K562 (cell line): ENCODE measurements around the gene TMCC2. TPM values are rescaled to one million over a fixed set of nuclear protein-coding genes. Genes with fewer than 3 reads are reported as not detected.

Source experiments
- BRD9 ChIP-seq: fragments of 450-650 bp; IDR thresholded peaks from 2 replicates; pipeline ENCODE4 v1.6.1; 2018; ENCODE audit warnings: low read depth; ENCODE audit not compliant: partially characterized antibody
- CHD4 ChIP-seq: fragments of 200-600 bp; sonication (generic); IDR thresholded peaks from 3 replicates; pipeline ENCODE4 v1.6.1; 2012; ENCODE audit warnings: low read depth, mild to moderate bottlenecking, mixed read lengths, low read length, inconsistent platforms; ENCODE audit not compliant: insufficient read depth, insufficient replicate concordance, poor library complexity, severe bottlenecking
- CREB1 ChIP-seq, 2 experiments: sonication (generic) in 1 of 2; formaldehyde crosslinking in 1 of 2; IDR thresholded peaks; 2 replicates each; pipeline versions ENCODE4 v1.6.1 to v1.8.0; 2012 to 2022; ENCODE audit warnings: inconsistent platforms in 1 of 2, mild to moderate bottlenecking in 1 of 2, missing genetic modification reagents in 1 of 2, moderate library complexity in 1 of 2
- CTBP1 ChIP-seq: fragments of 450-650 bp; IDR thresholded peaks from 2 replicates; pipeline ENCODE4 v1.6.1; 2016; ENCODE audit warnings: borderline replicate concordance
- GTF2E2 ChIP-seq: fragments of 200-800 bp; sonication (Bioruptor generic); IDR thresholded peaks from 2 replicates; pipeline ENCODE4 v1.6.1; 2016; ENCODE audit warnings: missing genetic modification characterization, missing compliant biosample characterization
- HDAC1 ChIP-seq, 2 experiments: fragments of 450-650 bp; IDR thresholded peaks; 2 replicates each; pipeline ENCODE4 v1.6.1; 2016 to 2017; ENCODE audit warnings: inconsistent platforms in 1 of 2, mild to moderate bottlenecking in 1 of 2, moderate library complexity in 1 of 2
- MED1 ChIP-seq: sonication (generic); formaldehyde crosslinking; IDR thresholded peaks from 2 replicates; pipeline ENCODE4 v1.8.1; 2023; ENCODE audit warnings: missing genetic modification reagents, borderline replicate concordance
- PML ChIP-seq: IDR thresholded peaks from 2 replicates; pipeline ENCODE4 v1.6.1; 2012; ENCODE audit warnings: low read length, inconsistent platforms
- RFX1 ChIP-seq: fragments of 450-650 bp; IDR thresholded peaks from 2 replicates; pipeline ENCODE4 v1.6.1; 2016; ENCODE audit warnings: mild to moderate bottlenecking, moderate library complexity
- SIX5 ChIP-seq, 2 experiments: IDR thresholded peaks; 2 replicates each; pipeline ENCODE4 v1.6.1; 2011; ENCODE audit warnings: low read length in 2 of 2, borderline replicate concordance in 1 of 2, low read depth in 1 of 2, mild to moderate bottlenecking in 1 of 2, moderate library complexity in 1 of 2; ENCODE audit not compliant: insufficient read depth in 1 of 2
- SMAD2 ChIP-seq: fragments of 150-350 bp; IDR thresholded peaks from 2 replicates; pipeline ENCODE4 v1.6.1; 2014; ENCODE audit warnings: low read depth, mild to moderate bottlenecking, low read length
- SRSF7 ChIP-seq: fragments of 200-400 bp; formaldehyde crosslinking; optimal IDR thresholded peaks from 2 replicates; pipeline ENCODE3; 2017; ENCODE audit warnings: mild to moderate bottlenecking, low read depth, low read length
- TAF15 ChIP-seq: fragments of 200-400 bp; formaldehyde crosslinking; IDR thresholded peaks from 2 replicates; pipeline ENCODE4 v1.6.1; 2017; ENCODE audit warnings: mild to moderate bottlenecking, low read depth, low read length, moderate library complexity
- TAL1 ChIP-seq: fragments of 450-650 bp; IDR thresholded peaks from 2 replicates; pipeline ENCODE4 v1.6.1; 2016; ENCODE audit warnings: mild to moderate bottlenecking
- ZBTB8A ChIP-seq: fragments of 450-650 bp; IDR thresholded peaks from 2 replicates; pipeline ENCODE4 v1.6.1; 2018; ENCODE audit warnings: mild to moderate bottlenecking, moderate library complexity; ENCODE audit not compliant: partially characterized antibody
- ZNF324 ChIP-seq: fragments of 250-450 bp; sonication (Bioruptor Pico); IDR thresholded peaks from 2 replicates; pipeline ENCODE4 v1.4.0; 2020; ENCODE audit warnings: mild to moderate bottlenecking
- ZNF57 ChIP-seq: fragments of 450-650 bp; formaldehyde crosslinking; IDR thresholded peaks from 2 replicates; pipeline ENCODE4 v1.4.0; 2020; ENCODE audit warnings: mild to moderate bottlenecking, moderate library complexity
- ZNF75A ChIP-seq: fragments of 450-650 bp; formaldehyde crosslinking; IDR thresholded peaks from 2 replicates; pipeline ENCODE4 v1.4.0; 2020; ENCODE audit warnings: mild to moderate bottlenecking
- polyA plus RNA-seq, 8 experiments: library from polyadenylated mRNA; depleted of rRNA in 4 of 8; stranded (reverse) in 5 of 8; unstranded in 3 of 8; fragments of >200 nt; fragmentation: Nextera tagmentation in 2 of 8; fragmentation: Illumina TruSeq in 1 of 8; extraction: Ambion mirVana in 2 of 8; extraction: Trizol in 1 of 8; gene quantifications; 2 replicates each; pipeline versions ENCODE4 v1.2.1 to v1.2.3, GENCODE V29; 2011 to 2014; ENCODE audit warnings: inconsistent platforms in 1 of 8, missing spikeins in 1 of 8
- total RNA-seq, 7 experiments: library from RNA; depleted of rRNA in 6 of 7; stranded (reverse); fragments of >200 nt in 6 of 7; fragmentation: Illumina TruSeq in 2 of 7; extraction: Trizol in 2 of 7; gene quantifications; 2 replicates each; pipeline versions ENCODE4 v1.2.1 to v1.2.3, GENCODE V29; 2011 to 2021; ENCODE audit warnings: low replicate concordance in 1 of 7
- TF ChIP-seq, protein P1 (sequence below): sonication (generic); formaldehyde crosslinking; IDR thresholded peaks from 2 replicates; pipeline ENCODE4 v1.8.0; 2022; ENCODE audit warnings: missing genetic modification reagents, mild to moderate bottlenecking, borderline replicate concordance
- TF ChIP-seq, protein P2 (sequence below): sonication (generic); formaldehyde crosslinking; IDR thresholded peaks from 2 replicates; pipeline ENCODE4 v1.8.0; 2023; ENCODE audit warnings: mild to moderate bottlenecking, missing genetic modification reagents
- TF ChIP-seq, protein P3 (sequence below): fragments of 450-650 bp; IDR thresholded peaks from 2 replicates; pipeline ENCODE4 v1.6.1; 2017; ENCODE audit warnings: antibody characterized with exemption, mild to moderate bottlenecking

TMCC2 gene
- total and polyA plus RNA-seq, 9 of the 15 experiments (the other 6 are each of a cell fraction or from before 2014, with no cell fraction given): 0.06 to 1.8 (median 0.98) TPM

DNA sequence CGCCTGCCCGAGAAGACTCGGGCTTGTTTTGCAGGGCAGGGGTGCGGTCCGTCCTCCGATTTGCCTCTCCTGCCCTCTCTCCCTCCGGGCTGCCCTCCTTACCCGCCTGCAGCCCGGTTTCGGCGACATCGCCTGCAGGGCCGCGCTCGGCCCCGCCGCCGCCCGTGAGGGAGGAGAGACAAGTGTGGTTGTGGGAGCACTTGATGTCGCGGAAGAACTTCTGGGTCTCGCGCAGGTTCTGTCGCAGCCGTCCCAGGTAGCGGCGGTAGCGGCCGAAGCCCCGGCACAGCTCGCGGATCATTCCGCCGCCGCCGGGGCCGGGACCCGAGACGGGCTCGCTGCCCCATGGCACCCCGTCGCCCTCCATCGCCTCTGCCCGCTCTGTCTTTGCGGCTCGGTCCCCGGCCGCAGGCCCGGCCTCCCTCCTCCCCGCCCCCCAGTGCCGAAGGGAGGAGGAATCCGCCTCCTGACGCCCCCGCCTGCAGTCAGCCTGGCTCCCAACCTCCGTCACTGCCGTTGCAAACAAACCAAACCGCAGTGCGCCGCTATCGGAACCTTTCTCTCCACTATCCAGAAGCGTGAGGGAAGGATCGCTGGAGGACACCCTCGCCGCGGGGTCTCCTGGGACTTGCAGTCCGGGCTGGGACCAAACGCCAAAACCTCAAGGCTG is 16.4 kb upstream of the TMCC2 start, which contains the start of gene DSTYK (continued):
- TF ChIP-seq, protein P1, sequence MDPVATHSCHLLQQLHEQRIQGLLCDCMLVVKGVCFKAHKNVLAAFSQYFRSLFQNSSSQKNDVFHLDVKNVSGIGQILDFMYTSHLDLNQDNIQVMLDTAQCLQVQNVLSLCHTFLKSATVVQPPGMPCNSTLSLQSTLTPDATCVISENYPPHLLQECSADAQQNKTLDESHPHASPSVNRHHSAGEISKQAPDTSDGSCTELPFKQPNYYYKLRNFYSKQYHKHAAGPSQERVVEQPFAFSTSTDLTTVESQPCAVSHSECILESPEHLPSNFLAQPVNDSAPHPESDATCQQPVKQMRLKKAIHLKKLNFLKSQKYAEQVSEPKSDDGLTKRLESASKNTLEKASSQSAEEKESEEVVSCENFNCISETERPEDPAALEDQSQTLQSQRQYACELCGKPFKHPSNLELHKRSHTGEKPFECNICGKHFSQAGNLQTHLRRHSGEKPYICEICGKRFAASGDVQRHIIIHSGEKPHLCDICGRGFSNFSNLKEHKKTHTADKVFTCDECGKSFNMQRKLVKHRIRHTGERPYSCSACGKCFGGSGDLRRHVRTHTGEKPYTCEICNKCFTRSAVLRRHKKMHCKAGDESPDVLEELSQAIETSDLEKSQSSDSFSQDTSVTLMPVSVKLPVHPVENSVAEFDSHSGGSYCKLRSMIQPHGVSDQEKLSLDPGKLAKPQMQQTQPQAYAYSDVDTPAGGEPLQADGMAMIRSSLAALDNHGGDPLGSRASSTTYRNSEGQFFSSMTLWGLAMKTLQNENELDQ (CRISPR knock-in tag): peak; percentile 75; the same call in 1 of the 2 replicates
- TF ChIP-seq BRD9 (no peak), SRSF7 (no peak), GTF2E2 (tag) (peak; percentile 95), CTBP1 (peak; percentile 97; the same call in 1 of the 2 replicates), TAF15 (no peak), SIX5 (IDR thresholded peaks at IDR 0.05; ENCODE audit: borderline replicate concordance in 1 of 2, insufficient read depth in 1 of 2, low read depth in 1 of 2, low read length in 2 of 2) (peak; percentile 99 to 100), CREB1 (IDR thresholded peaks at IDR 0.05) (peak; percentile 82), CREB1 (CRISPR knock-in tag; IDR thresholded peaks at IDR 0.05) (peak; percentile 91), ZNF324 (CRISPR knock-in tag) (no peak), TAL1 (peak; percentile 52; the same call in 1 of the 2 replicates), ZNF57 (no peak), SMAD2 (no peak), PML (peak; percentile 64), MED1 (CRISPR knock-in tag) (no peak), CHD4 (no peak), ZBTB8A (no peak), HDAC1 (IDR thresholded peaks at IDR 0.05) (peak; percentile 44 to 84; a peak in 2 of 4 replicates), RFX1 (no peak), ZNF75A (CRISPR knock-in tag) (no peak)
- TF ChIP-seq, protein P2, sequence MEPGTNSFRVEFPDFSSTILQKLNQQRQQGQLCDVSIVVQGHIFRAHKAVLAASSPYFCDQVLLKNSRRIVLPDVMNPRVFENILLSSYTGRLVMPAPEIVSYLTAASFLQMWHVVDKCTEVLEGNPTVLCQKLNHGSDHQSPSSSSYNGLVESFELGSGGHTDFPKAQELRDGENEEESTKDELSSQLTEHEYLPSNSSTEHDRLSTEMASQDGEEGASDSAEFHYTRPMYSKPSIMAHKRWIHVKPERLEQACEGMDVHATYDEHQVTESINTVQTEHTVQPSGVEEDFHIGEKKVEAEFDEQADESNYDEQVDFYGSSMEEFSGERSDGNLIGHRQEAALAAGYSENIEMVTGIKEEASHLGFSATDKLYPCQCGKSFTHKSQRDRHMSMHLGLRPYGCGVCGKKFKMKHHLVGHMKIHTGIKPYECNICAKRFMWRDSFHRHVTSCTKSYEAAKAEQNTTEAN (CRISPR knock-in tag): no peak
- TF ChIP-seq, protein P3, sequence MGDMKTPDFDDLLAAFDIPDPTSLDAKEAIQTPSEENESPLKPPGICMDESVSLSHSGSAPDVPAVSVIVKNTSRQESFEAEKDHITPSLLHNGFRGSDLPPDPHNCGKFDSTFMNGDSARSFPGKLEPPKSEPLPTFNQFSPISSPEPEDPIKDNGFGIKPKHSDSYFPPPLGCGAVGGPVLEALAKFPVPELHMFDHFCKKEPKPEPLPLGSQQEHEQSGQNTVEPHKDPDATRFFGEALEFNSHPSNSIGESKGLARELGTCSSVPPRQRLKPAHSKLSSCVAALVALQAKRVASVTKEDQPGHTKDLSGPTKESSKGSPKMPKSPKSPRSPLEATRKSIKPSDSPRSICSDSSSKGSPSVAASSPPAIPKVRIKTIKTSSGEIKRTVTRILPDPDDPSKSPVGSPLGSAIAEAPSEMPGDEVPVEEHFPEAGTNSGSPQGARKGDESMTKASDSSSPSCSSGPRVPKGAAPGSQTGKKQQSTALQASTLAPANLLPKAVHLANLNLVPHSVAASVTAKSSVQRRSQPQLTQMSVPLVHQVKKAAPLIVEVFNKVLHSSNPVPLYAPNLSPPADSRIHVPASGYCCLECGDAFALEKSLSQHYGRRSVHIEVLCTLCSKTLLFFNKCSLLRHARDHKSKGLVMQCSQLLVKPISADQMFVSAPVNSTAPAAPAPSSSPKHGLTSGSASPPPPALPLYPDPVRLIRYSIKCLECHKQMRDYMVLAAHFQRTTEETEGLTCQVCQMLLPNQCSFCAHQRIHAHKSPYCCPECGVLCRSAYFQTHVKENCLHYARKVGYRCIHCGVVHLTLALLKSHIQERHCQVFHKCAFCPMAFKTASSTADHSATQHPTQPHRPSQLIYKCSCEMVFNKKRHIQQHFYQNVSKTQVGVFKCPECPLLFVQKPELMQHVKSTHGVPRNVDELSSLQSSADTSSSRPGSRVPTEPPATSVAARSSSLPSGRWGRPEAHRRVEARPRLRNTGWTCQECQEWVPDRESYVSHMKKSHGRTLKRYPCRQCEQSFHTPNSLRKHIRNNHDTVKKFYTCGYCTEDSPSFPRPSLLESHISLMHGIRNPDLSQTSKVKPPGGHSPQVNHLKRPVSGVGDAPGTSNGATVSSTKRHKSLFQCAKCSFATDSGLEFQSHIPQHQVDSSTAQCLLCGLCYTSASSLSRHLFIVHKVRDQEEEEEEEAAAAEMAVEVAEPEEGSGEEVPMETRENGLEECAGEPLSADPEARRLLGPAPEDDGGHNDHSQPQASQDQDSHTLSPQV: peak; percentile 82; the same call in 1 of the 2 replicates
